ENCODE measurements around the gene CEP250.
A peak's percentile ranks its signal among the peaks of the same experiment; 100 is the strongest.
"Not testable (repeated sequence)": the region's sequence is repeated elsewhere in the genome, so short reads cannot be mapped to it uniquely, and the experiment has no call there.

Gene CEP250

DNA sequence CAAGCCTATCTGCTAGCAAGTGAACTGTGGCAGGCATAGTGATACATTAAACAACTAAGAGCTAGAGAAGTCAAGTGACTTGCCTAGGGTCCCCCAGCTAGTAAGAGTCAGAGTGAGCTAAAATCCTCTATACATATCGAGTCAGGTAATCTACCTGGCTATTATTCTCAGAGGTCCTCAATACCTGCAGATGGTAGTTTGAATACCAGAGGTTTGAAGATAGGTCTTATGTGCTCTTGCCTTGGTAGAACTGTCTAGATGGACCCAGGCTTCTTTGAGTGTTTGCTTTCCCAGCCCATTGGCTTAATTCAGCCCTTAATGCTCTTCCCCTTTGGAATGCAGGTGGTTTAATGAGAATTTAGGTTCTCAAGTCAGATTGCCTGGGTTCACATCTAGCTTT is 87.6 kb downstream of the CEP250 start:
- Histone ChIP-seq H2AFZ (ENCODE audit: low read depth, low read length) (no peak overlapping the region), H3K9me3 (ENCODE audit: insufficient read depth, low read length, severe bottlenecking) (no peaks in the 10 kb centered on the region), H3K36me3 (ENCODE audit: insufficient read depth, low read length) (peaks cover 44% of the 10 kb centered on the region), H4K20me1 (ENCODE audit: insufficient read depth, low read length) (no peaks in the 10 kb centered on the region), H3K4me2 (ENCODE audit: insufficient read depth, low read length) (peak overlapping the region; percentile 90), H3K79me2 (ENCODE audit: insufficient read depth, low read length) (peaks cover 13% of the 10 kb centered on the region), H3K4me3 (ENCODE audit: low read depth in 1 of 2, low read length in 2 of 2) (peak overlapping the region in 1 of 2 experiments; percentile 83; a peak in 2 of 4 replicates), H3K9ac (ENCODE audit: low read depth, low read length) (peak overlapping the region; percentile 71), H3K27ac (ENCODE audit: low read length) (peak overlapping the region; percentile 85; the same call in 1 of the 2 replicates), H3K27me3 (ENCODE audit: insufficient read depth, low read length, poor library complexity) (no peaks in the 10 kb centered on the region), H3K4me1 (ENCODE audit: insufficient read depth, low read length) (peaks cover 21% of the 10 kb centered on the region)
- ATAC-seq (ENCODE audit: insufficient read depth, low read depth) (no peak), DNase-seq (no peak)
- TF ChIP-seq EZH2 (IDR thresholded peaks at IDR 0.05; ENCODE audit: borderline replicate concordance, low read depth, low read length, severe bottlenecking) = no peak
- TF ChIP-seq, protein P1, sequence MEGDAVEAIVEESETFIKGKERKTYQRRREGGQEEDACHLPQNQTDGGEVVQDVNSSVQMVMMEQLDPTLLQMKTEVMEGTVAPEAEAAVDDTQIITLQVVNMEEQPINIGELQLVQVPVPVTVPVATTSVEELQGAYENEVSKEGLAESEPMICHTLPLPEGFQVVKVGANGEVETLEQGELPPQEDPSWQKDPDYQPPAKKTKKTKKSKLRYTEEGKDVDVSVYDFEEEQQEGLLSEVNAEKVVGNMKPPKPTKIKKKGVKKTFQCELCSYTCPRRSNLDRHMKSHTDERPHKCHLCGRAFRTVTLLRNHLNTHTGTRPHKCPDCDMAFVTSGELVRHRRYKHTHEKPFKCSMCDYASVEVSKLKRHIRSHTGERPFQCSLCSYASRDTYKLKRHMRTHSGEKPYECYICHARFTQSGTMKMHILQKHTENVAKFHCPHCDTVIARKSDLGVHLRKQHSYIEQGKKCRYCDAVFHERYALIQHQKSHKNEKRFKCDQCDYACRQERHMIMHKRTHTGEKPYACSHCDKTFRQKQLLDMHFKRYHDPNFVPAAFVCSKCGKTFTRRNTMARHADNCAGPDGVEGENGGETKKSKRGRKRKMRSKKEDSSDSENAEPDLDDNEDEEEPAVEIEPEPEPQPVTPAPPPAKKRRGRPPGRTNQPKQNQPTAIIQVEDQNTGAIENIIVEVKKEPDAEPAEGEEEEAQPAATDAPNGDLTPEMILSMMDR (IDR thresholded peaks at IDR 0.05; ENCODE audit: borderline replicate concordance, extremely low read depth, low read length, poor library complexity, severe bottlenecking) = no peak

DNA sequence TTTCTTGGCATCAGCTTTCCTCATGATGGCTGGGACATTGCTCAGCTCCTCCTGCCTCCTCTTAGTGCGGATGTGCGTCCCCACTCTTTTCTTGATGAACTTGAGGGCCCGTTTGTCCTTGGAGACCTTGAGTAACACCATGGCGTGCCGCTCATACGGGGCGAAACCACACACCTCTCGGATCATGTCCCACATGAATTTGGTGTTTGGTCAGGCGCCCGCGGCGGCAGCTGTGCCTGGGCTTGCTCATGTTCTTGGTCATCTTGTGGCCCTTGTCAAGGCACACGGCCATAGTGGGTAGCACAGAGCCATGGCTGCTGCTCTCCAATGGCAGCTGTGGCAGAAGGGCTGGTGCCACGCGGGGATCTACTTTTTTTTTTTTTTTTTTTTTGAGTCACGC is 89.0 kb downstream of the CEP250 start:
- Histone ChIP-seq H2AFZ (ENCODE audit: low read depth, low read length) (no peak overlapping the region), H4K20me1 (ENCODE audit: insufficient read depth, low read length) (no peaks in the 10 kb centered on the region), H3K4me2 (ENCODE audit: insufficient read depth, low read length) (no peak overlapping the region), H3K9me3 (ENCODE audit: insufficient read depth, low read length, severe bottlenecking) (no peaks in the 10 kb centered on the region), H3K36me3 (ENCODE audit: insufficient read depth, low read length) (peaks cover 58% of the 10 kb centered on the region), H3K9ac (ENCODE audit: low read depth, low read length) (no peak overlapping the region), H3K4me1 (ENCODE audit: insufficient read depth, low read length) (peaks cover 21% of the 10 kb centered on the region), H3K79me2 (ENCODE audit: insufficient read depth, low read length) (peaks cover 13% of the 10 kb centered on the region), H3K27ac (ENCODE audit: low read length) (no peak overlapping the region), H3K27me3 (ENCODE audit: insufficient read depth, low read length, poor library complexity) (no peaks in the 10 kb centered on the region), H3K4me3 (ENCODE audit: low read depth in 1 of 2, low read length in 2 of 2) (no peak overlapping the region)
- DNase-seq (no peak), ATAC-seq (ENCODE audit: insufficient read depth, low read depth) (no peak)
- TF ChIP-seq EZH2 (IDR thresholded peaks at IDR 0.05; ENCODE audit: borderline replicate concordance, low read depth, low read length, severe bottlenecking) = no peak
- TF ChIP-seq, protein P1 (IDR thresholded peaks at IDR 0.05; ENCODE audit: borderline replicate concordance, extremely low read depth, low read length, poor library complexity, severe bottlenecking) = no peak

DNA sequence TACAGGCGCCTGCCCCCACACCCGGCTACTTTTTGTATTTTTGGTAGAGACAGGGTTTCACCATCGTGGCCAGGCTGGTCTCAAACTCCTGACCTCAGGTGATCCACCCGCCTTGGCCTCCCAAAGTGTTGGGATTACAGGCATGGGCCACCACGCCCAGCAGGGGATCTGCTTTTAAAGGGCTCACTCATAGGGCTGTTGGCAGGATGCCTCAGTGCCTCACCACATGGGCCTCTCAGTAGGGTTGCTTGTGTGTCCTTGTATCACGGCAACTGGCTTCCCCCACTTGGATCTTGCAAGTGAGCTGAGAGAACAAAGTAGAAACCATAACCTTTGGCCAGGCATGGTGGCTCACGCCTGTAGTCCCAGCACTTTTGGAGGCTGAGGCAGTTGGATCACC is 89.5 kb downstream of the CEP250 start:
- peaks cover 61% of the 10 kb centered on the region for H3K36me3 ChIP-seq (ENCODE audit: insufficient read depth, low read length)
- ATAC-seq (ENCODE audit: insufficient read depth, low read depth); H3K4me3 ChIP-seq (ENCODE audit: low read depth in 1 of 2, low read length in 2 of 2); H3K9me3 ChIP-seq (ENCODE audit: insufficient read depth, low read length, severe bottlenecking); H4K20me1 ChIP-seq (ENCODE audit: insufficient read depth, low read length); H3K27me3 ChIP-seq (ENCODE audit: insufficient read depth, low read length, poor library complexity); H3K9ac ChIP-seq (ENCODE audit: low read depth, low read length); H2AFZ ChIP-seq (ENCODE audit: low read depth, low read length); H3K4me2 ChIP-seq (ENCODE audit: insufficient read depth, low read length); H3K27ac ChIP-seq (ENCODE audit: low read length); DNase-seq: not testable (repeated sequence)
- peaks cover 21% of the 10 kb centered on the region for H3K4me1 ChIP-seq (ENCODE audit: insufficient read depth, low read length)
- peaks cover 13% of the 10 kb centered on the region for H3K79me2 ChIP-seq (ENCODE audit: insufficient read depth, low read length)

DNA sequence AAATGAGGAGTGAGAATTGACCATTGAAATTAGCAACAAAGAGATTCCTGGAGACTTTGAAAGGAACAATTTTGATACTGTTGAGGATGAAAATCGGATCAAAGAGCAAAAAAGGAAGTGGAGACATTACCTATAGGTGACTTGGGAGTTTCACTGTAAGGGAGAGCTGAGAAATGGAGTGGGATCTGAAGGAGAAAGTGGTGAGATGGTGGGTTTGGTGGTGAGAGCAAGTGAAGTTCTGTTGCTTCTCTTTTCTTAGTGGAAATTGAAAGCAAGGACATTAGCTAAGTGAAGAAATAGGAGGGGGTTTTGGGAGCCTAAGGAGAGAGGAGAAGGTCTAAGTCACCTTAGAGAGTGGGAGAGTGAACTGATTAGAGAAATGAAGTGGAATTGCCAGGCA is 90.7 kb downstream of the CEP250 start:
- no peak for TF ChIP-seq EZH2 (IDR thresholded peaks at IDR 0.05; ENCODE audit: borderline replicate concordance, low read depth, low read length, severe bottlenecking)
- TF ChIP-seq, protein P1 (IDR thresholded peaks at IDR 0.05; ENCODE audit: borderline replicate concordance, extremely low read depth, low read length, poor library complexity, severe bottlenecking) = no peak
- H3K79me2 ChIP-seq (ENCODE audit: insufficient read depth, low read length) = peaks cover 13% of the 10 kb centered on the region
- no peak overlapping the region for H3K4me3 ChIP-seq (ENCODE audit: low read depth in 1 of 2, low read length in 2 of 2)
- no peak for DNase-seq
- H3K4me1 ChIP-seq (ENCODE audit: insufficient read depth, low read length) = peaks cover 20% of the 10 kb centered on the region
- peaks cover 70% of the 10 kb centered on the region for H3K36me3 ChIP-seq (ENCODE audit: insufficient read depth, low read length)
- no peak overlapping the region for H3K27ac ChIP-seq (ENCODE audit: low read length)
- no peaks in the 10 kb centered on the region for H3K9me3 ChIP-seq (ENCODE audit: insufficient read depth, low read length, severe bottlenecking)
- no peak overlapping the region for H3K4me2 ChIP-seq (ENCODE audit: insufficient read depth, low read length)
- H3K27me3 ChIP-seq (ENCODE audit: insufficient read depth, low read length, poor library complexity) = no peaks in the 10 kb centered on the region
- H2AFZ ChIP-seq (ENCODE audit: low read depth, low read length) = no peak overlapping the region
- ATAC-seq (ENCODE audit: insufficient read depth, low read depth) = no peak
- H3K9ac ChIP-seq (ENCODE audit: low read depth, low read length) = no peak overlapping the region
- H4K20me1 ChIP-seq (ENCODE audit: insufficient read depth, low read length) = no peaks in the 10 kb centered on the region

Measured in DND-41 (cell line).